IMR-90 (cell line): ENCODE data around the gene ACADSB. TPM values are rescaled to one million over a fixed set of nuclear protein-coding genes. Genes with fewer than 3 reads are reported as not detected.

Experiments
- ATAC-seq: fragments of 200-7000 bp; cut with Tn5 transposase; 2 replicates; pipeline ENCODE4 v1.9.1; 2020; ENCODE audit warnings: low read depth, mild to moderate bottlenecking, moderate library complexity
- BruUV-seq: library from RNA; stranded (reverse); fragments of 400-500 nt; replicated peaks from 2 replicates; lab custom pipeline; 2021; lab: Mats Ljungman, UMichigan
- CTCF ChIA-PET: fragments of 300-600 bp; formaldehyde crosslinking; extraction: SDS; loops from one replicate; lab custom pipeline; 2021; ENCODE audit warnings: antibody characterized with exemption; lab: Yijun Ruan, JAX
- POLR2A ChIA-PET: fragments of 300-600 bp; sonication (Branson Sonifier 250); formaldehyde crosslinking; loops from one replicate; lab custom pipeline; 2022; ENCODE audit warnings: antibody characterized with exemption; ENCODE audit not compliant: unreplicated experiment; lab: Charles Lee
- DNase-seq: peaks from one replicate; pipeline ENCODE4 v3.0.0; 2013
- H2AFZ ChIP-seq: replicated peaks from 2 replicates; pipeline ENCODE3; 2013; ENCODE audit warnings: low read length, mild to moderate bottlenecking; ENCODE audit not compliant: poor library complexity
- H2AK5ac ChIP-seq: 2 replicates; pipeline ENCODE4 v1.6.1; 2013; ENCODE audit warnings: low read depth, low read length, inconsistent platforms
- H2AK9ac ChIP-seq: replicated peaks from 2 replicates; pipeline ENCODE3; 2013; ENCODE audit warnings: mild to moderate bottlenecking, low read depth, low read length, moderate library complexity; ENCODE audit not compliant: poor library complexity
- H2BK120ac ChIP-seq: 2 replicates; pipeline ENCODE4 v1.6.1; 2013; ENCODE audit warnings: low read depth, low read length, inconsistent platforms
- H2BK15ac ChIP-seq: 3 replicates; pipeline ENCODE4 v1.6.1; 2013; ENCODE audit warnings: low read depth, low read length, inconsistent platforms
- H2BK20ac ChIP-seq: 2 replicates; pipeline ENCODE4 v1.6.1; 2013; ENCODE audit warnings: low read depth, mild to moderate bottlenecking, inconsistent platforms, low read length, moderate library complexity
- H2BK5ac ChIP-seq: 2 replicates; pipeline ENCODE4 v1.6.1; 2013; ENCODE audit warnings: mild to moderate bottlenecking, low read depth, low read length, inconsistent platforms; ENCODE audit not compliant: poor library complexity, severe bottlenecking
- H3K14ac ChIP-seq: replicated peaks from 2 replicates; pipeline ENCODE4 v1.6.1; 2013; ENCODE audit warnings: low read depth, low read length, inconsistent platforms
- H3K18ac ChIP-seq: 2 replicates; pipeline ENCODE4 v1.6.1; 2013; ENCODE audit warnings: low read depth, low read length, control low read depth
- H3K23ac ChIP-seq: 2 replicates; pipeline ENCODE4 v1.6.1; 2013; ENCODE audit warnings: low read depth, low read length, inconsistent platforms
- H3K27ac ChIP-seq: 2 replicates; pipeline ENCODE4 v1.5.1; 2013; ENCODE audit warnings: mild to moderate bottlenecking, control low read depth, low read length; ENCODE audit not compliant: insufficient read depth
- H3K27me3 ChIP-seq: 2 replicates; pipeline ENCODE4 v1.6.1; 2013; ENCODE audit warnings: low read length; ENCODE audit not compliant: control insufficient read depth, insufficient read depth
- H3K36me3 ChIP-seq: 2 replicates; pipeline ENCODE4 v1.6.1; 2013; ENCODE audit warnings: low read length, mixed read lengths; ENCODE audit not compliant: control insufficient read depth, insufficient read depth
- H3K4ac ChIP-seq: 2 replicates; pipeline ENCODE4 v1.6.1; 2013; ENCODE audit warnings: low read depth, low read length, inconsistent platforms
- H3K4me1 ChIP-seq: 2 replicates; pipeline ENCODE4 v1.6.1; 2013; ENCODE audit warnings: low read length, mixed read lengths; ENCODE audit not compliant: control insufficient read depth, insufficient read depth
- H3K4me2 ChIP-seq: 2 replicates; pipeline ENCODE4 v1.6.1; 2013; ENCODE audit warnings: low read depth, mild to moderate bottlenecking, control low read depth, low read length, moderate library complexity
- H3K4me3 ChIP-seq: 2 replicates; pipeline ENCODE4 v1.5.1; 2013; ENCODE audit warnings: low read depth, mild to moderate bottlenecking, control low read depth, low read length, moderate library complexity; ENCODE audit not compliant: insufficient read depth
- H3K56ac ChIP-seq: 2 replicates; pipeline ENCODE4 v1.6.1; 2013; ENCODE audit warnings: low read length, inconsistent platforms; ENCODE audit not compliant: insufficient read depth; ENCODE audit errors: extremely low read depth
- H3K79me1 ChIP-seq, 2 experiments: 2 replicates each; pipeline ENCODE4 v1.6.1; 2013; ENCODE audit warnings: low read length in 2 of 2, inconsistent platforms in 1 of 2, low read depth in 1 of 2
- H3K9ac ChIP-seq: 2 replicates; pipeline ENCODE4 v1.6.1; 2013; ENCODE audit warnings: low read depth, low read length, control low read depth
- H3K9me1 ChIP-seq: 2 replicates; pipeline ENCODE4 v1.6.1; 2013; ENCODE audit warnings: low read length, inconsistent platforms; ENCODE audit not compliant: insufficient read depth
- H3K9me3 ChIP-seq: 2 replicates; pipeline ENCODE4 v1.6.1; 2013; ENCODE audit warnings: low read length; ENCODE audit not compliant: control insufficient read depth, insufficient read depth
- H4K20me1 ChIP-seq: 2 replicates; pipeline ENCODE4 v1.6.1; 2013; ENCODE audit warnings: low read length, inconsistent platforms; ENCODE audit not compliant: insufficient read depth
- H4K5ac ChIP-seq: 2 replicates; pipeline ENCODE4 v1.6.1; 2013; ENCODE audit warnings: mild to moderate bottlenecking, low read depth, low read length, control low read depth
- H4K8ac ChIP-seq, 2 experiments: 2 replicates each; pipeline ENCODE4 v1.6.1; 2013; ENCODE audit warnings: low read depth in 2 of 2, low read length in 2 of 2, control low read depth in 1 of 2, inconsistent platforms in 1 of 2
- H4K91ac ChIP-seq: 2 replicates; pipeline ENCODE4 v1.6.1; 2013; ENCODE audit warnings: low read depth, low read length, inconsistent platforms; ENCODE audit not compliant: insufficient read depth
- BHLHE40 ChIP-seq: fragments of 150-350 bp; IDR thresholded peaks from 2 replicates; pipeline ENCODE4 v1.6.1; 2016; ENCODE audit warnings: mild to moderate bottlenecking, low read depth, low read length
- CEBPB ChIP-seq: IDR thresholded peaks from 2 replicates; pipeline ENCODE4 v1.6.1; 2012; ENCODE audit warnings: low read depth, low read length, improper control_type of control experiment
- CHD1 ChIP-seq: IDR thresholded peaks from 2 replicates; pipeline ENCODE4 v1.6.1; 2012; ENCODE audit warnings: low read depth, low read length, improper control_type of control experiment
- CTCF ChIP-seq: conservative IDR thresholded peaks from 2 replicates; pipeline ENCODE4 v1.5.1; 2012; ENCODE audit warnings: mild to moderate bottlenecking, low read depth, low read length, improper control_type of control experiment
- ELK1 ChIP-seq: fragments of 150-350 bp; IDR thresholded peaks from 2 replicates; pipeline ENCODE4 v1.6.1; 2016; ENCODE audit warnings: low read depth, mild to moderate bottlenecking, low read length, moderate library complexity, borderline replicate concordance
- FOS ChIP-seq: fragments of 150-350 bp; IDR thresholded peaks from 2 replicates; pipeline ENCODE4 v1.6.1; 2016; ENCODE audit warnings: low read depth, low read length
- MAZ ChIP-seq: IDR thresholded peaks from 2 replicates; pipeline ENCODE4 v1.6.1; 2012; ENCODE audit warnings: low read depth, mild to moderate bottlenecking, low read length, improper control_type of control experiment, moderate library complexity, borderline replicate concordance
- MXI1 ChIP-seq: IDR thresholded peaks from 2 replicates; pipeline ENCODE4 v1.6.1; 2012; ENCODE audit warnings: low read depth, mild to moderate bottlenecking, low read length, moderate library complexity, borderline replicate concordance
- NFE2L2 ChIP-seq: fragments of 150-350 bp; IDR thresholded peaks from 2 replicates; pipeline ENCODE4 v1.6.1; 2016; ENCODE audit warnings: low read depth, mild to moderate bottlenecking, low read length
- POLR2A ChIP-seq: IDR thresholded peaks from 2 replicates; pipeline ENCODE4 v1.6.1; 2012; ENCODE audit warnings: mild to moderate bottlenecking, low read depth, low read length
- RAD21 ChIP-seq: IDR thresholded peaks from 2 replicates; pipeline ENCODE4 v1.6.1; 2012; ENCODE audit warnings: low read length, improper control_type of control experiment
- RCOR1 ChIP-seq: IDR thresholded peaks from 2 replicates; pipeline ENCODE4 v1.6.1; 2012; ENCODE audit warnings: mild to moderate bottlenecking, low read length, improper control_type of control experiment; ENCODE audit not compliant: insufficient replicate concordance
- SMC3 ChIP-seq: fragments of 150-350 bp; IDR thresholded peaks from 2 replicates; pipeline ENCODE4 v1.6.1; 2016; ENCODE audit warnings: low read depth, mild to moderate bottlenecking, antibody characterized with exemption, low read length, moderate library complexity
- USF2 ChIP-seq: fragments of 150-350 bp; IDR thresholded peaks from 2 replicates; pipeline ENCODE4 v1.6.1; 2017; ENCODE audit warnings: mild to moderate bottlenecking, antibody characterized with exemption, low read length, low read depth
- WGBS, 2 experiments: methylation state at CpG; one replicate each; pipeline versions ENCODE4 v1.1.5 to v1.1.7; 2013; ENCODE audit warnings: missing lambda C conversion rate in 2 of 2; ENCODE audit not compliant: insufficient read length in 1 of 2; ENCODE audit errors: extremely low coverage in 2 of 2; 5-methylcytosine and 5-hydroxymethylcytosine counted together
- dilution Hi-C: fragments of 300-500 bp; cut with HindIII; formaldehyde crosslinking; loops from one replicate; pipeline ENCODE4 v1.14.3; 2018; ENCODE audit warnings: low sequenced_read_pairs; ENCODE audit not compliant: unreplicated experiment
- in situ Hi-C: fragments of 300-500 bp; cut with MboI; formaldehyde crosslinking; loops from 3 replicates; pipeline ENCODE4 v1.14.3; 2019; ENCODE audit warnings: low sequenced_read_pairs, inconsistent platforms, mixed read lengths
- intact Hi-C: fragments of 100-400 bp; cut with micrococcal nuclease; formaldehyde crosslinking; loops from 2 replicates; pipeline ENCODE4 v1.10.0; 2022
- polyA plus RNA-seq, 3 experiments: library from polyadenylated mRNA; depleted of rRNA; stranded (reverse); fragments of >200 nt; gene quantifications; 2 replicates each; pipeline ENCODE4 v1.2.3, GENCODE V29; 2012; ENCODE audit warnings: low replicate concordance in 1 of 3
- total RNA-seq: library from RNA; depleted of rRNA; stranded (reverse); fragments of >200 nt; gene quantifications from 2 replicates; pipeline ENCODE4 v1.2.3, GENCODE V29; 2012

ACADSB gene
- total and polyA plus RNA-seq, 2 of the 4 experiments (the other 2 are of a cell fraction) = 6.2 to 10.6 TPM

GRCh38 chr10:123097039-123097438 is 88.2 kb downstream of the ACADSB start:
- no peak overlapping the region for H3K4me3 ChIP-seq
- intact Hi-C loops = no loop called here
- no peak overlapping the region for H3K56ac ChIP-seq
- no TSS peak for BruUV-seq
- H3K14ac ChIP-seq = no peak overlapping the region
- no peaks in the 10 kb centered on the region for H3K4me1 ChIP-seq
- H4K91ac ChIP-seq = no peak overlapping the region
- 47% methylated on average over 3 of the region's 7 CpGs; no CpG with 5 or more reads in 1 of the 2 experiments for WGBS, 2 experiments
- H3K4ac ChIP-seq = no peak overlapping the region
- ChIA-PET POLR2A (no interaction called here), CTCF (no interaction called here)
- H2BK5ac ChIP-seq = no peak overlapping the region
- dilution Hi-C loops = no loop called here
- H3K9me1 ChIP-seq = no peaks in the 10 kb centered on the region
- H3K27ac ChIP-seq = no peak overlapping the region
- no peak overlapping the region for H4K8ac ChIP-seq
- in situ Hi-C loops = no loop called here
- H2AK5ac ChIP-seq = no peak overlapping the region
- H2AK9ac ChIP-seq = no peak overlapping the region
- no peak overlapping the region for H2AFZ ChIP-seq
- TF ChIP-seq ELK1 (no peak), NFE2L2 (no peak), CEBPB (no peak), MXI1 (no peak), RCOR1 (no peak), MAZ (no peak), USF2 (no peak), POLR2A (no peak), CHD1 (no peak), FOS (no peak), SMC3 (no peak), BHLHE40 (no peak), RAD21 (no peak), CTCF (no peak)
- no peak overlapping the region for H3K23ac ChIP-seq
- no peak overlapping the region for H3K9ac ChIP-seq
- no peaks in the 10 kb centered on the region for H3K27me3 ChIP-seq
- DNase-seq (no peak), ATAC-seq (no peak)
- H4K20me1 ChIP-seq = no peaks in the 10 kb centered on the region
- H3K9me3 ChIP-seq = peaks cover 5% of the 10 kb centered on the region; the same call in 1 of the 2 replicates
- no peak overlapping the region for H3K18ac ChIP-seq
- no peak overlapping the region for H4K5ac ChIP-seq
- H3K36me3 ChIP-seq = no peaks in the 10 kb centered on the region
- no peak overlapping the region for H2BK15ac ChIP-seq
- H3K4me2 ChIP-seq = no peak overlapping the region
- no peaks in the 10 kb centered on the region for H3K79me1 ChIP-seq
- no peak overlapping the region for H2BK20ac ChIP-seq
- no peak overlapping the region for H2BK120ac ChIP-seq
